Testis (tissue), 2 donors: ENCODE measurements around the gene LAIR1.

Experiments
- CTCF ChIP-seq, 3 experiments: fragments of 450-650 bp in 2 of 3; fragments of 200-600 bp in 1 of 3; sonication (generic) in 1 of 3; IDR thresholded peaks; one replicate each; pipeline ENCODE4 v1.5.1; 2016 to 2019; ENCODE audit warnings: antibody characterized with exemption in 3 of 3, mild to moderate bottlenecking in 2 of 3, moderate library complexity in 1 of 3
- POLR2A ChIP-seq: fragments of 450-650 bp; IDR thresholded peaks from one replicate; pipeline ENCODE4 v1.6.1; 2017; ENCODE audit warnings: antibody characterized with exemption, mild to moderate bottlenecking, moderate library complexity

GRCh38 chr19:54336893-54337857, 27.6 kb downstream of the LAIR1 start:
- TF ChIP-seq CTCF (IDR thresholded peaks at IDR 0.05) (no peak), POLR2A (no peak)
